ENCODE data around the gene IER3.
"Not testable (repeated sequence)": the region's sequence is repeated elsewhere in the genome, so short reads cannot be mapped to it uniquely, and the experiment has no call there.

Gene IER3

DNA sequence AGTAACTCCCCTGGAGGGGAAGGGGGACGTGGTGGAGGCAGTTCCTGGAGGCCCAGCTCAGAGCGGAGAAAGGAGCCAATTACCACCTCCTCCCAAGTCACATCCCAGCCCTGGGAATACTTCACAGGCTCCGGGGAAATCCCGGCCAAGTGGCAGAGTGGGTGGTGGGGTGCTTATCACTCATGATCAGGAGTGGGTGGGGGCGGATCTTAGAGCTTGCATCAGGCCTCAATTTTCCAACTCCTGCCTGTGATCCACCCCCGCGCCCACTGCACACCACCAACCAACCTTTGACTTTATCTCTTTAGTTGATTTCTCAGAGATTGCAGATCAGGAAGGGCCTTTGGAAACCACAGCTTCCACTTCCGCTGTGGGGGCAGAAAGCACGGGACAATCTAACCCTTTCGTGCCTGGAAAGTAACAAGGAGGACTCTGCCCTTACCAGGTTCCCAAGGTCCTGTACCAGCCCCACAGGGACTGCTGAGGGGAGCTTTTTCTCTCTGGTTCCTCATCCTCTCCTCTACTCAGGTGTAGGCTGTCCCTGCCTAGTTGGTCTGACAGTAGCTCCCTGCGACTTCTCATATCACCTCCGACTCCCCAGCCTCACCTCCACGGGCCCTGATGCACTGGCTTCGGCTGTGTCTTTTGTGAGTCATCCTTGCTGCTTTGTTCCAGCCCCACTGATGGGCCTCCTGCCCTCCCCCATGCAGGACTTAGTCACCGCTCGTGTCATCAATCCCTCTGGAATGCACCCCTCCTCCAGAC, 24.9 kb upstream of the IER3 start:
- H3K4me3 ChIP-seq (ENCODE audit: low read depth, low read length) = peak overlapping the region; percentile 17
- DNase-seq (ENCODE audit: low read depth) = peak; percentile 87

DNA sequence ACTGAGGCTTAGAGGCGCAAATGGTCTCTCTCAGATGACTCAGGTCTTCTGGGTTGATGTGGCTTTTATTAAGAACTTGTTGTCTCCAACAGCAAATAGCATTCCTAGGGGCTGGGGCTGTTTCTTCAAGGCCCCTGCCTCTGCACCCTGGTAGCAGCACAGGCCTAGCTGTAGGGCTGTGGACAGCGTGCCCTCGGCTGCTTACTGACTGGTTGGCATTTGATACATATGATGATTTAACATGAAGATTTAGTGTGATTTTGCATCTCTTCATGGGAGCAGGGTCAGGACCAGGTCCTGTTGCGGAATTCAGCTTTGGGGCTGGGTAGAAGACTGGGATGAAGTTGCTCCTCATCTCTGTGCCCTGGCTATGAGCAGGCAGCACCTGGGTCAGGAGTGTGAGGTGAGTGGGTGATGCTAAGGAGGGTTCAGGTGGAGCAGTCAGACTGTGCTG, 24.3 kb upstream of the IER3 start:
- H3K4me3 ChIP-seq (ENCODE audit: low read depth, low read length) = no peak overlapping the region
- no peak for DNase-seq (ENCODE audit: low read depth)

DNA sequence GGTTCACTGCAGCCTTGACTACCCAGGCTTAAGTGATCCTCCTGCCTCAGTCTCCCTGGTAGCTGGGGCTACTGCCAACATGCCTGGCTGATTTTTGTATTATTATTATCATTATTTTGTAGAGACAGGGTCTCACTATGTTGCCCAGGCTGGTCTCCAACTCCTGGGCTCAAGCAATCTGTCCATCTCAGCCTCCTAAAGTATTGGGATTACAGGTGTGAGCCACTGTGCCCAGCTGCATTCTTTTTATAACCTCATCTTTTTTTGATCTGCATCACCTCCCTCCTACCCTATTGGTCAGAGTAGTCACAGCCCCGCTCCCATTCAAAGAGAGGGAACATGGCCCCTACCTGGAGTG, 23.6 kb upstream of the IER3 start:
- no peak for DNase-seq (ENCODE audit: low read depth)

GRCh38 chr6:30767158-30767943, 23.0 kb upstream of the IER3 start:
- DNase-seq (ENCODE audit: low read depth) = no peak

More for the DNA sequence above, 23.6 kb upstream of the IER3 start:
- H3K4me3 ChIP-seq (ENCODE audit: low read depth, low read length) = no peak overlapping the region

DNA sequence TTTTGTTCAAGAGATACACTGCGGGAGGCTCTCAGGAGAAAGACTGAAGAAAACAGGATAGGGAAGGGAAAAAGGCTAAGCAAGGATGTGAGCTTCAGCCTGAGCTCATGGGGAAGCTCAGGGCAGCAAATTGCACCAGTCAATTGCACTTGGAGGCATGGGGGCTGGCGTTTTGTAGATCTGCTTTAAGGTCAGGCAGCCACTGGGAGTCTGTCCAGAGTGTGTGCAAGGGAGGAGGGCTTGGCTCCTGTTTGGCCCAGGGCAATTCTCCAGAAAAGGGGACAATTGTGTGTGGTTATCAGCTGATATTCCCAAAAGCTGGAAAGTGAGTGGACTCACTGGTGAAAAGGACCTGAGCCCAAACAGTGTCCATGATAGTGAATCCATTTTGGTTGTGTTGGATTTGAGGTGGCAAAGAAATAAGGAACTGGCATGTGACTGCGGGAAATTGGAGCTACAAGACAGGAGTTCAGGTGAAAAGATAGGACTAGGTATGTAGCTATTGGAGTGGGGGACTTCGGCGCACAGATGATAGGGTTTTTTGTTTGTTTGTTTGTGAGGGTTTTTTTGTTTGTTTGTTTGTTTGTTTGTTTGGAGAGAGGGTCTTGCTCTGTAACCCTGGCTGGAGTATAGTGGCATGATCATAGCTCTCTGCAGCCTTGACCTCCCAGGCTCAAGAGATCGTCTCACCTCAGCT, 22.3 kb upstream of the IER3 start:
- no peak for DNase-seq (ENCODE audit: low read depth)
- H3K4me3 ChIP-seq (ENCODE audit: low read depth, low read length) = no peak overlapping the region

More at GRCh38 chr6:30767158-30767943, 23.0 kb upstream of the IER3 start:
- H3K4me3 ChIP-seq (ENCODE audit: low read depth, low read length) = no peak overlapping the region

- DNase-seq (ENCODE audit: low read depth); H3K4me3 ChIP-seq (ENCODE audit: low read depth, low read length): not testable (repeated sequence)
Observed at GRCh38 chr6:30765495-30765894, 21.1 kb upstream of the IER3 start.

DNA sequence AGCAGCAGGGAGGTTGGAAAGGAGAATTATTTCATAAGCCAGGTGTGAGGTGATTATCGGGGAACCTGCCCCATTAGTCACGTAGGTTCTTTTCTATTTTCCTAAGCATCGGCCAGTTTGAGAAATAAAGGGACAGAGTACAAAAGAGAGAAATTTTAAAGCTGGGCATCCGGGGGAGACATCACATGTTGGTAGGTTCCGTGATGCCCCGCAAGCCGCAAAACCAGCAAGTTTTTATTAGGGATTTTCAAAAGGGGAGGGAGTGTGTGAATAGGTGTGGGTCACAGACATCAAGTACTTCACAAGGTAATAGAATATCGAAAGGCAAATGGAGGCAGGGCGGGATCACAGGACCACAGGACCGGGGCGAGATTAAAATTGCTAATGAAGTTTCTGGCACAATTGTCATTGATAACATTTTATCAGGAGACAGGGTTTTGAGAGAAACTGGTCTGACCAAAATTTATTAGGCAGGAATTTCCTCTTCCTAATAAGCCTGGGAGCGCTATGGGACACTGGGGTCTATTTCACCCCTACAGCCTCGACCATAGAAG, 20.2 kb upstream of the IER3 start:
- not testable (repeated sequence) for DNase-seq (ENCODE audit: low read depth); H3K4me3 ChIP-seq (ENCODE audit: low read depth, low read length)

DNA sequence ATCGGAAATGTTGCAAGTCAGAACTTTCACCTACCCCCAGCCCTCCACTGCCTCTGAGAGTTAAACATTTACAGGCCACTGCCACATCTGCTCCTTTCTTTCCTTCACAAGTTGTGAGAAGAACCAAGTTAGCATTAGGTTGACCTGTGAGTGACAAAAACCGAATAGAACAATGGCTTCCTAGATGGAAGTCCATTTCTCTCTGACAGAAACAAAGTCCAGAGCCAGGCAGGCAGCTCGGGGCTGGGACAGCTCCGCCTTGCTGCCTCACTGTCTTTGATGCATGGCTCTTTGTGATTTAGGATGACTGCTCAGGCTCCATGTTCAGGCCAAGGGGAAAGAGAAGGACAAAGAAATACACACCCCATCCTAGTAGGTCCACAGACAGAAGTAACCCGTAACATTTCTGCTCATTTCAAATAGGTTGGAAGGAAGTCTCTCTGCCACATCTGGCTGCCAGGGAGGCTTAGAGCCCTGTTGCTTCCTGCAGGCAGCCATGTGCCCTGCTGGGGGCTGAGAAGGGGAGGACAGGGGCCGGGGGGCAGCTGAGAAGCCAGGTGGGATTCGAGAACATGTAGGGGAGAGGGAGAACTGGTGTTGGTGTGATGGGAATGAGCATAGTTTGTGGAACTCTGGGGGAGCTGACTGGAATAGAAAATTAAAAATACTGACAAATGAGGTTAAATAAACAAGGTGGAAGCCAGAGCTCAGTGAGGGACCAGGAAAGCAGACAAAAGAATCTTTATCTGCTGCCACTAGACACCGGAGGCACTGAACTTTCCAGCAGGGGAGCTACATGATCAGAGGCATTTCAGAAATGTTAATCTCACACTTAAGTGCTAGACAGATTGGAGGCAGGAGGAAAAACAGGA, 19.5 kb upstream of the IER3 start:
- no peak for DNase-seq (ENCODE audit: low read depth)
- H3K4me3 ChIP-seq (ENCODE audit: low read depth, low read length) = no peak overlapping the region

DNA sequence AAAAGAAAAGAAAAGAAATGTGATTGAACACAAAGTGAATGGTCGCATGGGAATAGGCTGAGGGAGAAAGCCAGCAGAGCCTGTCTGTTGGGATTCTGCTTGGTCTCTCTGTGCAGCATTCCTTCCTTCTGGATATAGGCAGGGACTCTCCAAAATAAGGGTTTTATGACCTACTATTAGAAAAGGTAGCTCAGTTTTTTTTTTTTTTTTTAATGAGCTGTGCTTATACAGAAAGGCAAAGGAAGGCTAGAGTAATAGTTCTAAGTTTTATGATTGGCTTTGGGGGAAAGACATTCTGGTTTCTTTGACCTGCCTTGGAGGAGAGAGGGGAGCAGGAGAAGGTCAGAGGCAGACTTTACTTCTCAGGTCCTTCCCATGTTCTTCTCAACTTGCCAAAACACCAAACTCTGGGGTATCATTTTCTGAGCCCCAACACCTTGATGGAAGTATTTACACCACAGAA, 18.8 kb upstream of the IER3 start:
- DNase-seq (ENCODE audit: low read depth) = no peak
- no peak overlapping the region for H3K4me3 ChIP-seq (ENCODE audit: low read depth, low read length)

DNA sequence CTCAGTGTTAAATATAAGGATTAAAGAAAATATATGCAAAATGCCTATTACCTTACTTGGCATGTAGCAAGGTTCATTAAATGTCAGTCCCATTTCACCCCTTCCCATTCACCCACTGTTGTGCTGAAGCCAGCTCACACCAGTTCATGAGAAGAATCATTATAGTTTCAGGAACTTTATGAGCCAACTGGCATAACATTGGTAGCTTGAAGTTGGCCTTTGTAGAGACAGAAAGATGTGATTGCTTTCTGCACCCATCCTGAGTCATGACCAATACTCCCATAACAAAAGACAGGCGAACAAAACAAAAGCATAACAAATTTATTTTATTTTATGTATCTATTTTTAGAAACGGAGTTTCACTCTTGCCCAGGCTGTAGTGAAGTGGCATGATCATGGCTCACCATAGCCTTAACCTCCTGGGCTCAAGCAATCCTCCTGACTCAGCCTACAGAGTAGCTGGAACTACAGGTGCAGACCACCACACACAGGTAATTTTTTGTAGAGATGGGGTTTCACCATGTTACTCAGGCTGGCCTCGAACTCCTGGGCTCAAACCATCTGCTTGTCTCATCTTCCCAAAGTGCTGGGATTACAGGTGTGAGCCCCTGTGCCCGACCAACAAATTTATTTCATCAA, 17.6 kb upstream of the IER3 start:
- no peak overlapping the region for H3K4me3 ChIP-seq (ENCODE audit: low read depth, low read length)
- no peak for DNase-seq (ENCODE audit: low read depth)

DNA sequence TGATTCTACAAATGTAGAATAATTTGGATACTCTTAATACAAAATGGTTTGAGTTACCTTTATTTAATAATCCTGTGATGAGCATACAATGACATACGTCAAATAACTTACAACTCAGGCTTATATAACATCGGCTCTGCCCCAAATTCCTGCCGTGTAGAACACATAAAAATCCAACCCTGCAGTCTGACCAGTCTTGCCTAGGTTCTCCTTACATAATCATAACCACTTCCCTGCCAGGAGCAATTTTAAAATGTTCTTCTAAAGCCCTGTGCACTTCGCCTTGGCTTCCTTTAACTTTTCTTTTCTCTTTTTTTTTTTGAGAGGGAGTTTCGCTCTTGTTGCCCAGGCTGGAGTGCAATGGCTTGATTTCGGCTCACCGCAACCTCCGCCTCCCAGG, 16.2 kb upstream of the IER3 start:
- no peak for DNase-seq (ENCODE audit: low read depth)
- no peak overlapping the region for H3K4me3 ChIP-seq (ENCODE audit: low read depth, low read length)

GRCh38 chr6:30759575-30760239, 15.4 kb upstream of the IER3 start:
- no peak overlapping the region for H3K4me3 ChIP-seq (ENCODE audit: low read depth, low read length)
- DNase-seq (ENCODE audit: low read depth) = peak; percentile 87

- H3K4me3 ChIP-seq (ENCODE audit: low read depth, low read length) = no peak overlapping the region
- no peak for DNase-seq (ENCODE audit: low read depth)
Observed at GRCh38 chr6:30757261-30757904, 13.0 kb upstream of the IER3 start.

DNA sequence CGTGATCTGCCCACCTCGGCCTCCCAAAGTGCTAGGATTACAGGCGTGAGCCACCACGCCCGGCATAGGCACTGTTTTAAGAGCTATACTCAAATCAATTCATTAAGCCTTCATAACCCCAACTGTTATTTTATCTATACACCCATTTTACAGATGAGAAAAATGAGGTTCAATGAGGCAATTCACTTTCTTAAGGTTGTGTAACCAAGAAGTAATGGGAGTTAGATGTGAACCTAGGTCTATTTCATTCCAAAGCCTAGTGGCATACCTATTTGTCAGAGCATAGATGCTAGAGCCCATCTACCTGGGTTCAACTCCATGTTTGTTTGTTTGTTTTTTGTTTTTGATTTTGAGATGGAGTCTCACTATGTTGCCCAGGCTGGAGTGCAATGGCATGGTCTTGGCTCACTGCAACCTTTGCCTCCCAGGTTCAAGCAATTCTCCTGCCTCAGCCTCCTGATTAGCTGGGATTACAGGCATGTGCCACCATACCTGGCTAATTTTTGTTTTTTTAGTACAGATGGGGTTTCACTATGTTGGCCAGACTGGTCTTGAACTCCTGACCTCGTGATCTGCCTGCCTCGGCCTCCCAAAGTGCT, 12.2 kb upstream of the IER3 start:
- not testable (repeated sequence) for H3K4me3 ChIP-seq (ENCODE audit: low read depth, low read length); DNase-seq (ENCODE audit: low read depth)

- no peak overlapping the region for H3K4me3 ChIP-seq (ENCODE audit: low read depth, low read length)
- DNase-seq (ENCODE audit: low read depth) = no peak
Observed at GRCh38 chr6:30754631-30755030, 10.3 kb upstream of the IER3 start.

DNA sequence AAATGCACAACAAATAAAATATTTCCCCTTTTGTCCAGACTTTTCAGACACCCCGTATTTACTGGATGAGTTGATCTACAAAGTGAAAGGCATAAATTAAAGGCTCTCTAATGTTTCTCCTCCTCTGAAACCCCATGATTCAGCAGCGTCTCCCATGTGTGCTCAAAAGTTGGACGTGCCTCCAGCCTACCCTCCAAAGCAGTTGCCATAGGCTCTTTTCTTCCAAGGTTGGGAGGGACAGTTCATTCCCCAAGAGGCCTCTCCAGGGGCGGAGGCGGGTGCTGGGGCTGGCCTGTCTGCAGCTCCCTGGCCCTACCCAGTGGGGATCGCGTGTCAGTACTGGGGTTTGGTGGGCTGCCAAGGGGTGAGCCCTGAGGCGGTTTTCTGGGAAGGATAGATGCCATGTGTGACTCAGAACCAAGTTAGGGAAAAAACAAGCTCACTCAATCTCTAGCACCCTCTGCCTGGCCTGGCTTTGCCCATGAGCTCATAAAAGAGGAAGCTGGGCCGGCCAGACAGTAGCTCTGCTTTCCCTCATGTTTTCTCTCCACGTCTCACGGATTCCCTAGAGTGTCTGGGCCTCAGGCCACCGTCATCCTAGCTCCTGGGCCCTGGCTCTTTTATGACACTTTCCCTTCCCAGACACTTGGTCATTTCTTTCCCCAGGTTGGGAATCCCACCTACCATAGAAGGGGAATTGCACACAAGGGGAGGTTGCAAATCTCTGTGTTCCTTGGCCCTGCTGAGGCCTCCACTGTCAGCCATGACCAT, 8.0 kb upstream of the IER3 start:
- H3K4me3 ChIP-seq (ENCODE audit: low read depth, low read length) = no peak overlapping the region
- DNase-seq (ENCODE audit: low read depth) = peak; percentile 100

- H3K4me3 ChIP-seq (ENCODE audit: low read depth, low read length) = no peak overlapping the region
- no peak for DNase-seq (ENCODE audit: low read depth)
Observed at GRCh38 chr6:30750379-30750668, 6.0 kb upstream of the IER3 start.

Data from skeletal muscle cell (primary cell).